ENCODE measurements around the gene DGKA. TPM values are rescaled to one million over a fixed set of nuclear protein-coding genes. Genes with fewer than 3 reads are reported as not detected.

The DGKA gene
- total and polyA plus RNA-seq, 2 of the 4 experiments (the other 2 are of a cell fraction) = 71.9 to 75.1 TPM

GRCh38 chr12:55891310-55891709, 39.7 kb upstream of the DGKA start:
- intact Hi-C loops (cut with micrococcal nuclease) = no loop called here

More at GRCh38 chr12:55891310-55891709, 39.7 kb upstream of the DGKA start:
- Histone ChIP-seq H2AK5ac (ENCODE audit: low read depth, low read length) (no peak overlapping the region), H3K9ac (ENCODE audit: low read depth, low read length) (no peak overlapping the region), H3K27ac (ENCODE audit: insufficient read depth, low read length) (no peak overlapping the region), H3K56ac (ENCODE audit: extremely low read depth, insufficient read depth, low read length) (no peak overlapping the region), H2AFZ (replicated peaks; ENCODE audit: low read length, poor library complexity) (no peak overlapping the region), H4K8ac (ENCODE audit: low read depth in 2 of 2, low read length in 2 of 2) (no peak overlapping the region), H3K18ac (ENCODE audit: low read depth, low read length) (no peak overlapping the region), H3K23ac (ENCODE audit: low read depth, low read length) (no peak overlapping the region), H3K79me1 (ENCODE audit: low read depth in 1 of 2, low read length in 2 of 2) (no peaks in the 10 kb centered on the region), H4K5ac (ENCODE audit: low read depth, low read length) (no peak overlapping the region), H2BK5ac (ENCODE audit: low read depth, low read length, poor library complexity, severe bottlenecking) (no peak overlapping the region), H2BK15ac (ENCODE audit: low read depth, low read length) (no peak overlapping the region), H2BK120ac (ENCODE audit: low read depth, low read length) (no peak overlapping the region), H3K36me3 (ENCODE audit: control insufficient read depth, insufficient read depth, low read length) (no peaks in the 10 kb centered on the region), H4K91ac (ENCODE audit: insufficient read depth, low read depth, low read length) (no peak overlapping the region), H3K9me1 (ENCODE audit: insufficient read depth, low read length) (no peaks in the 10 kb centered on the region), H3K9me3 (ENCODE audit: control insufficient read depth, insufficient read depth, low read length) (no peaks in the 10 kb centered on the region), H3K27me3 (ENCODE audit: control insufficient read depth, insufficient read depth, low read length) (no peaks in the 10 kb centered on the region), H3K4ac (ENCODE audit: low read depth, low read length) (no peak overlapping the region), H3K4me1 (ENCODE audit: control insufficient read depth, insufficient read depth, low read length) (no peaks in the 10 kb centered on the region), H3K4me2 (ENCODE audit: low read depth, low read length) (no peak overlapping the region), H3K14ac (replicated peaks; ENCODE audit: low read depth, low read length) (no peak overlapping the region), H3K4me3 (ENCODE audit: insufficient read depth, low read depth, low read length) (no peak overlapping the region), H4K20me1 (ENCODE audit: insufficient read depth, low read length) (no peaks in the 10 kb centered on the region), H2AK9ac (replicated peaks; ENCODE audit: low read depth, low read length, poor library complexity) (no peak overlapping the region), H2BK20ac (ENCODE audit: low read depth, low read length) (no peak overlapping the region)
- no TSS peak for BruUV-seq (replicated peaks)
- no peak for TF ChIP-seq ELK1 (IDR thresholded peaks at IDR 0.05; ENCODE audit: borderline replicate concordance, low read depth, low read length)
- no peak for TF ChIP-seq MXI1 (IDR thresholded peaks at IDR 0.05; ENCODE audit: borderline replicate concordance, low read depth, low read length)
- TF ChIP-seq CHD1 (IDR thresholded peaks at IDR 0.05; ENCODE audit: low read depth, low read length) = no peak
- TF ChIP-seq RCOR1 (IDR thresholded peaks at IDR 0.05; ENCODE audit: insufficient replicate concordance, low read length) = no peak
- TF ChIP-seq CTCF (conservative IDR thresholded peaks at IDR 0.05; ENCODE audit: low read depth, low read length) = no peak
- TF ChIP-seq MAFK (IDR thresholded peaks at IDR 0.05; ENCODE audit: low read depth, low read length) = no peak
- no peak for TF ChIP-seq USF2 (IDR thresholded peaks at IDR 0.05; ENCODE audit: low read depth, low read length)
- dilution Hi-C loops (cut with HindIII; ENCODE audit: low sequenced_read_pairs, unreplicated experiment) = no loop called here
- 55% methylated on average over 2 of the region's 4 CpGs; no CpG with 5 or more reads in 1 of the 2 experiments for WGBS, 2 experiments (ENCODE audit: extremely low coverage in 2 of 2, insufficient read length in 1 of 2)
- DNase-seq (no peak), ATAC-seq (ENCODE audit: low read depth) (no peak)
- POLR2A ChIA-PET (ENCODE audit: unreplicated experiment) = no interaction called here
- CTCF ChIA-PET = no interaction called here
- in situ Hi-C loops (cut with MboI; ENCODE audit: low sequenced_read_pairs) = no loop called here

Data from IMR-90 (cell line).